ENCODE results near the gene PFN1. TPM values are rescaled to one million over a fixed set of nuclear protein-coding genes. Genes with fewer than 3 reads are reported as not detected.

The PFN1 gene
- total and polyA plus RNA-seq, 10 of the 15 experiments (the other 5 are each of a cell fraction or from before 2014, with no cell fraction given), result 154 to 3,892 (median 1,918) TPM

- no peak for TF ChIP-seq E2F8 (IDR thresholded peaks at IDR 0.05; ENCODE audit: low read depth, partially characterized antibody)
- TF ChIP-seq IRF4 (IDR thresholded peaks at IDR 0.05; ENCODE audit: low read depth, low read length), result 0 out of 2 replicates have a peak, but pooled peaks have one; percentile 9
- TF ChIP-seq IKZF1 (conservative IDR thresholded peaks at IDR 0.05), result peak; percentile 79
- TF ChIP-seq HDAC2 (IDR thresholded peaks at IDR 0.05), result no peak
- peak; percentile 18; the same call in 1 of the 2 replicates for TF ChIP-seq GABPA (IDR thresholded peaks at IDR 0.05; ENCODE audit: low read depth)
- TF ChIP-seq ZNF687 (IDR thresholded peaks at IDR 0.05), result peak; percentile 65; the same call in 1 of the 2 replicates
- TF ChIP-seq YBX1 (IDR thresholded peaks at IDR 0.05), result no peak
- TF ChIP-seq ZSCAN29 (IDR thresholded peaks at IDR 0.05), result no peak
- peak; percentile 90 for TF ChIP-seq NKRF (conservative IDR thresholded peaks at IDR 0.05)
- no peak; the same call in 1 of the 2 replicates for TF ChIP-seq MTA3 (IDR thresholded peaks at IDR 0.05; ENCODE audit: borderline replicate concordance, low read length)
- TF ChIP-seq ELK1 (IDR thresholded peaks at IDR 0.05; ENCODE audit: low read depth, low read length), result peak; percentile 45; the same call in 1 of the 2 replicates
- no peak for TF ChIP-seq ATF3 (IDR thresholded peaks at IDR 0.05; ENCODE audit: borderline replicate concordance, extremely low read depth, low read depth, low read length)
- no peak for TF ChIP-seq PRDM15 (CRISPR knock-in tag; IDR thresholded peaks at IDR 0.05)
These were observed 19.5 kb upstream of the PFN1 start, which contains the start of gene SPAG7 (continued) for GRCh38 chr17:4967539-4968485.

Data from GM12878 (cell line).